ENCODE data around the gene ARHGAP5.

The ARHGAP5 gene

GRCh38 chr14:32077081-32078022, at the start of gene ARHGAP5:
TSS of gene ARHGAP5 (plus strand) at chr14:32077304. CDS start at chr14:32090670, 13,366 bp downstream.
- peak; percentile 70 for DNase-seq

GRCh38 chr14:32028599-32028998, 48.5 kb upstream of the ARHGAP5 start:
- peak; percentile 22 for DNase-seq

- DNase-seq = no peak
Measured at GRCh38 chr14:32033543-32033942, 43.6 kb upstream of the ARHGAP5 start.

- no peak for DNase-seq
Measured at GRCh38 chr14:32038876-32039275, 38.2 kb upstream of the ARHGAP5 start.

GRCh38 chr14:32039401-32040030, 37.6 kb upstream of the ARHGAP5 start:
- DNase-seq = no peak

- DNase-seq = no peak
Measured at GRCh38 chr14:32043624-32044023, 33.5 kb upstream of the ARHGAP5 start.

GRCh38 chr14:32044454-32044853, 32.6 kb upstream of the ARHGAP5 start:
- DNase-seq = no peak

GRCh38 chr14:32047791-32048190, 29.3 kb upstream of the ARHGAP5 start:
- no peak for DNase-seq

- no peak for DNase-seq
Measured at GRCh38 chr14:32049361-32050088, 27.6 kb upstream of the ARHGAP5 start.

GRCh38 chr14:32050878-32051277, 26.2 kb upstream of the ARHGAP5 start:
- no peak for DNase-seq

GRCh38 chr14:32054536-32054935, 22.6 kb upstream of the ARHGAP5 start:
- DNase-seq = no peak

- no peak for DNase-seq
Measured at GRCh38 chr14:32055175-32055574, 21.9 kb upstream of the ARHGAP5 start.

- no peak for DNase-seq
Measured at GRCh38 chr14:32059702-32060101, 17.4 kb upstream of the ARHGAP5 start.

- DNase-seq = no peak
Measured at GRCh38 chr14:32064931-32065330, 12.2 kb upstream of the ARHGAP5 start.

- no peak for DNase-seq
Measured at GRCh38 chr14:32068708-32069107, 8.4 kb upstream of the ARHGAP5 start.

- no peak for DNase-seq
Measured at GRCh38 chr14:32070282-32070681, 6.8 kb upstream of the ARHGAP5 start.

- DNase-seq = no peak
Measured at GRCh38 chr14:32072676-32073075, 4.4 kb upstream of the ARHGAP5 start.

GRCh38 chr14:32073537-32074189, 3.4 kb upstream of the ARHGAP5 start:
- DNase-seq = peak; percentile 45

GRCh38 chr14:32074887-32075572, 2.1 kb upstream of the ARHGAP5 start:
- DNase-seq = no peak

- DNase-seq = no peak
Measured at GRCh38 chr14:32075672-32076277, 1.3 kb upstream of the ARHGAP5 start.

GRCh38 chr14:32076278-32077080, 625 bp upstream of the ARHGAP5 start:
- peak; percentile 93 for DNase-seq
